HCT116 (cell line): ENCODE measurements around the gene SH3BP4.

Source experiments
- CTCF ChIP-seq, 3 experiments: fragments of 200-600 bp in 1 of 3; sonication (generic) in 1 of 3; IDR thresholded peaks in 2 of 3; conservative IDR thresholded peaks in 1 of 3; 2 replicates each; pipeline ENCODE4 v1.5.1; 2012 to 2017; ENCODE audit warnings: low read depth in 2 of 3, low read length in 2 of 3, antibody characterized with exemption in 1 of 3, borderline replicate concordance in 1 of 3, control low read depth in 1 of 3, mild to moderate bottlenecking in 1 of 3, mixed read lengths in 1 of 3, mixed run types in 1 of 3, moderate library complexity in 1 of 3; ENCODE audit not compliant: insufficient read depth in 1 of 3
- EZH2 ChIP-seq: fragments of 200-600 bp; sonication (generic); IDR thresholded peaks from 2 replicates; pipeline ENCODE4 v1.6.1; 2017; ENCODE audit warnings: antibody characterized with exemption, mixed run types
- REST ChIP-seq: IDR thresholded peaks from 2 replicates; pipeline ENCODE4 v1.6.1; 2012; ENCODE audit warnings: low read depth
- SRF ChIP-seq: IDR thresholded peaks from 2 replicates; pipeline ENCODE4 v1.6.1; 2012; ENCODE audit warnings: low read depth

- no peak for TF ChIP-seq CTCF (IDR thresholded peaks at IDR 0.05 in 2 of 3, conservative IDR thresholded peaks at IDR 0.05 in 1 of 3; ENCODE audit: borderline replicate concordance in 1 of 3, insufficient read depth in 1 of 3, low read depth in 2 of 3, low read length in 2 of 3)
- no peak for TF ChIP-seq SRF
- no peak for TF ChIP-seq EZH2
- no peak for TF ChIP-seq REST
Observed at GRCh38 chr2:234966340-234966739, 14.5 kb downstream of the SH3BP4 start.
